Ureter (tissue), 1 donor: Measurements from ENCODE around the gene MYO3A. TPM values are rescaled to one million over a fixed set of nuclear protein-coding genes. Genes with fewer than 3 reads are reported as not detected.
"Not testable (repeated sequence)": the region's sequence is repeated elsewhere in the genome, so short reads cannot be mapped to it uniquely, and the experiment has no call there.

ENCODE experiments used
- DNase-seq: peaks from one replicate; pipeline ENCODE4 v3.0.0-alpha.2; 2020; ENCODE audit warnings: low spot score
- total RNA-seq: library from RNA; stranded (reverse); gene quantifications from one replicate; pipeline ENCODE4 v1.2.4, GENCODE V29; 2023
- donor health status: DM: yes; HTN: yes; CAD: no.

MYO3A gene
- total RNA-seq, 1 donor from 2014 or later, result 0.70 TPM

GRCh38 chr10:25974897-25975459, 40.9 kb downstream of the MYO3A start:
- no peak for DNase-seq

GRCh38 chr10:25978771-25979170, 44.7 kb downstream of the MYO3A start:
- no peak for DNase-seq

DNA sequence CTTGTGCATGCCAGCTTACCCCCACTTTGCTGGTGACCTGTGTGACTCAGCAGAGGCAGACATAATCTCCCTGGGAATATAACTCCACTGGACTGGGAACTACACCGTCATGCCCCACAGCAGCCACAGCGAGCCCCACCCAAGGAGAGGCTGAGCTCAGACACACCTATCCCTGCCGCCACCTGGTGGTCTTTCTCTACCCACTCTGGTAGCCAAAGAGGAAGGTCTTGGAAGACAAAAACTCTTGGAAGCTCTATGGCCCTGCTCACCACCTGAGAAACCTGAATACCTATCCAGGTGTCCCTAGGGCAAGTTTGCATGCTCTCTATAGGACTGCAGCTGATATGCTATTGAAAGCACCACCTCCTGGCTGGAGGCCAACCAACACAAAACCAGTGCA, 48.1 kb downstream of the MYO3A start:
- DNase-seq, result no peak

DNA sequence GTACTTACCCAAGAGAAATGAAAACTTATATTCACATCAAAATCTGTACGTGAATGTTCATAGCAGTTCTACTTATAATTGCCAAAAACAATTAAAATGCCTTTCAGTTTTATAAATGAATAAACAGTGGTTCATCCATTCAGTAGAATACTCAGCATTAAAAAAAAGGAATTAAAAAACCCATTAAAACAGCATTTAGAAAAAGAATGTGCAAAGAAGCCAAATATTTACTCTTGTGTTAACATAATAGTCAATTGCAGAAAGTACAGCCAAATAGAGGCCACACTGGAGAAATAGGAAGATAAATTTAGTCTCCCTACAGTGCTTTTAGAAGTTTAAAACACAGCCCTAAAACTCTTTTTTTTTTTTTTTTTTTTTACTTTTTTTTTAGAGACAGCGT, 54.6 kb downstream of the MYO3A start:
- DNase-seq, result no peak

DNA sequence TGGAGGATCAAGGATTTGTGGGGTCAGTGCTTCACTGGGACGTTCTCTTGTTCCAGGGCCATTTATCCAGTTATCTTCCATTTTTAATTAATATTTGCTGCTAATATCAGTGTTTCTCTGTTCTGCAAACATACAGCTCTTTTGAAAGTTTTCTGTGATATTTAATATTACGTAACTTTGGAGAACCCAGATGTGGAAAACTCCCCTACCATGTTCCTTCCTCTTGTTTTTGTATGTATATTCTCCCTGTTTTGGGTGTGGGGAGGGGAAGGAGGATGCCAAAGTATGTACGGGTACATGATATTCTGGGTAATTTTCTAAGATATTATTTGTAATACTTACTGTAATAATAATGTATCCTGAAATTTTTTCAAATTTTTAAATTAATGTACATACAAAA, 55.9 kb downstream of the MYO3A start:
- DNase-seq, result no peak

DNA sequence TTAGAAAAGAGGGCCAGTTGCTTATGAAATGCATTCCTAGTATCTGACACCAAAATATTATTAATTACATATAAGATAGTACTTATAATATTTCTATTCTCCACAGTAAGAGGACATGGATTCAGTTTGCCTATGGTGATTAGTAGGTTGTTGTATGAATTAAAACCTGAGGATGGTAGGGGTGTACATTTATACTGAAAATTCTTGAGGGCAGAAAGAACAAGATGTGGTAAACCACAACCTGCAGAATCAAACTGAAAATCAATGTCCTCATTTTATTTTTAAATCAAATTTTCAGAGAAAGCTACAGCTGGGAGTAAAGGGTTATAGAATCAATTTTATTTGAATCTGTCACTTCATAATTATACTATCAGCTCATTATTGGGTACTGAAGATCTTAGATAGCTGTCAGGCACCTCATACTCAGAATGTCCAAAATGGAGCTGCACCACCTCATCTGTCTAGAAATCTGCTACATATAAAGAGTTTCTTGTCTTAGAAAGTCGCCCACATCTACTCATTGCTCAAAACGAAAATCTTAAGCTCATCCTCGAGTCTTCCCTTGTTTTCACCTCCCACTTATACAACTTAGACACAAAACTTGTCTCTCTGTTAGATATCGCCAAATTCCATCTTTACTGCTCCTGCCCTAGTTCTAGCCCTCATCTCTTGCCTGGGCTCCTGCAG, 65.4 kb downstream of the MYO3A start:
- DNase-seq, result no peak

- DNase-seq, result no peak
Observed at GRCh38 chr10:26000971-26001370, 66.9 kb downstream of the MYO3A start.

GRCh38 chr10:26002466-26002865, 68.4 kb downstream of the MYO3A start:
- DNase-seq, result not testable (repeated sequence)

GRCh38 chr10:26015092-26015491, 81.1 kb downstream of the MYO3A start:
- DNase-seq, result no peak

GRCh38 chr10:26022831-26023230, 88.8 kb downstream of the MYO3A start:
- no peak for DNase-seq

DNA sequence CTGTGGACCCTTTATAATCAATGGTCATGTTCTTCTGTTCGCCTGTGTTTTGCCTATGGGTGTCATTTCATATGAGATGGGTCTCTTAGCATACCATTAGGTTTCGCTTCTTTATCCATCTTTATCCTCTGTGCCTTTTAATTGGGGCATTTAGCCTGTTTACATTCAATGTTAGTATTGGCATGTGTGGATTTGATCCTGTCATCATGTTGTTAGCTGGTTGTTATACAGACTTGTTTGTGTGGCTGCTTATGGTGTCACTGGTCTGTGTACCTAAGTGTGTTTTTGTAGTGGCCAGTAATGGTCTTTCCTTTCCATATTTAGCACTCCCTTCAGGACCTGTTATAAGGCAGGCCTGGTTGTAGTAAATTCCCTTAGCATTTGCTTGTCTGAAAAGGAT, 90.3 kb downstream of the MYO3A start:
- DNase-seq, result no peak

GRCh38 chr10:26025523-26025922, 91.5 kb downstream of the MYO3A start:
- DNase-seq, result no peak

DNA sequence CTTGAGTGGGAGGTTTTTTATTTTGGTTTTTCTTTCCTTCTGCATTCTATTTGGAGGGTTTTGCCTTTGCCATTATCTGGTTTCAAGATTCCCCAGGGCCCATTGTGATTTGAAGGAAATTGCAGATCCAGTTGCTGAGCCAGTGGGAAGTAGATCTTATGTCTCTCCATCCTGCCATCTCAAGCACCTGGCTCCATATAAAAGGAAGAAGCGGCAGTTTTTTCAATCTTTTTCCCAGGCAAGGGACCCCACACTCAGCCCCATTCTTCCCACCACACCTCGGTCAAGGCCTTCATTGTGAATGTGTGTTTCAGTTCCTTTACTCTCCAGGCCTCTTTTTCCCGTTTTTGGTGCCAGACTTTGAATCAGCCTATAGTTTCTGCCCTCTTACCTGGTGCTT, 95.8 kb downstream of the MYO3A start:
- DNase-seq, result no peak

DNA sequence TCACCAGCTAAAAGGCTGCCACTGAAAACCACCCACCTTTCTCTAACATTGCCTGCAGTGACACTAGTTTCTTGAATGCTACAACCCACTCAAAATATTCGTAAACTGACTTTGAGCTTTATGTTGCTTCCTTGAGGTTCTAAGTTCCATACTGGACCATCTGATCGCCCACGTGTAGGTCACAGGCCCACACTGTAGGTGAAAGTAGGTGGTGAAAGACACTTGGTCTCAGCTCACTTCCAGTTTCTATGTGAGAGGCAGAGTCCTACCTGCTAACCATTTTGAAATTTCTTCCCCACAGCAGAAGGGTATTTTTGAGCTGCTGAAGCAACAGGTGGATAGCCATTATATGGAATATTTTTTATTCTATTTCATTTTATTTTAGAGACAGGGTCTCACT, 97.3 kb downstream of the MYO3A start:
- no peak for DNase-seq

- DNase-seq, result no peak
Observed at GRCh38 chr10:26043469-26043868, 109.4 kb downstream of the MYO3A start.

DNA sequence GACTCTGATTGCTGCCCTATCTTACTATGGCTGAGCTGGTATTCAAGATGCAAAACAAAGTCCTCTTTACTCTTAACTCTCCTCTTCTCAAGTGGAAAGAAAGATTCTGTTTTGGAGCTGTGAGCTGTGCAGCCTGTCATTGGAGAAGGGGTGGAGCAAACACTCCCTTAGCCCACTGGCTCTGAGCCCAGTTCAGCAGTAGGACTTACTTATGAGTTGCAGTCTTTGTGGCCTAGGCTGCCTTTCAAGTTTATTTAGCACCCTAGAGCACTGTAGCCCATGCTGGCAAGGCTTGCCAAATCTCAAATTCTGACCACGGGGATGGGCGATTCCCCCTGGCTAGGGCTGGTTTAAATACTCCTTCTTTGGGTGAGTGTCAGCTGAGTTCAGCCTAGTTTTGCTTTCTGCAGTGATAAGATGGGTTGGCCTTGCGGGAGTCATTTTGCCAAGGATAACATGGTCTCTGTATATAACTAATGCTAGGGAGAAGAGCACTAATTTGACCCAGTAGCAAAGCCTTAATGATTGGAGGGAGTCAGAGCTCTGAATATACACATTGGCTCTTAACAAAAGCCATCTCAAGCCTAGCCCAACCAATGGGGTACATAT, 110.2 kb downstream of the MYO3A start:
- no peak for DNase-seq

- DNase-seq, result no peak
Observed at GRCh38 chr10:26046073-26046700, 112.2 kb downstream of the MYO3A start.

- DNase-seq, result no peak
Observed at GRCh38 chr10:26048756-26049155, 114.7 kb downstream of the MYO3A start.

GRCh38 chr10:26052326-26052725, 118.3 kb downstream of the MYO3A start:
- DNase-seq, result no peak

DNA sequence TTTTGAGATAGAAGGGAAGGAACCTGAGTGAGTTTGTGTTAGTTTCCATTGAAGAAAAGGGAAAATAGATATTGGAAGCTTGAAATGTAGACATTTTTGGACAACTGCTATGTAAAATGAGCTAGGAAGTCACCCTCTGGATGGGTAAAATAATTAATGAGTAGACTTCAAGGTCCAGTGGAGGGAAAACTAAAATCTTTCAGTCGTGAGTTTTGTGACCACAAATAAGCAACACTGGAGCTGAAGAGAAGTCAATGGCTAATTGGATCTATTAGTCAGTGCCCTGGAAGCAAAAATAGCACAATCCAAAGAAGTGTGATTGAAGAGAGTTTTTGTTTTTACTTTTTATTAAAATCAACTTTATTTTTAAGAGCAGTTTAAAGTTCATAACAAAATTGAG, 123.4 kb downstream of the MYO3A start:
- DNase-seq, result no peak

GRCh38 chr10:26064106-26064505, 130.1 kb downstream of the MYO3A start:
- DNase-seq, result no peak

- DNase-seq, result no peak
Observed at GRCh38 chr10:26067680-26068079, 133.7 kb downstream of the MYO3A start.

DNA sequence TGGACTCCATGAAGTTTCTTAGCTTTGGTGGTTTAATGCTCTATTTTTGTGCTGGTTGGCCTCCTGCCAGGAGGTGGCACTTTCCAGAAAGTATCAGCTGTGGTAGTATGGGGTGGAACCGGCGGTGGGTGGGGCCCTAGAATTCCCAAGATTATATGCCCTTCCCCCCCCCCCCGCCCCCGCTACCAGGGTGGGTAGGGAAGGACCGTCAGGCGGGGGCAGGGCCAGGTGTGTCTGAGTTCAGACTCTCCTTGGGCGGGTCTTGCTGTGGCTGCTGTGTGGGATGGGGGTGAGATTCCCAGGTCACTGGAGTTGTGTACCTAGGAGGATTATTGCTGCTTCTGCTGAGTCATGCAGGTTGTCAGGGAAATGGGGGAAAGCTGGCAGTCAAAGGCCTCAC, 146.9 kb downstream of the MYO3A start:
- not testable (repeated sequence) for DNase-seq
